Putamen (tissue), 1 donor: Measurements from ENCODE around the gene CRACR2A.

ENCODE experiments used
- DNase-seq: peaks from one replicate; pipeline ENCODE4 v3.0.0-alpha.2; 2016; ENCODE audit warnings: low spot score

CRACR2A gene

GRCh38 chr12:3598896-3599860, 153.7 kb downstream of the CRACR2A start:
- no peak for DNase-seq

- no peak for DNase-seq
Measured at GRCh38 chr12:3597526-3598210, 155.2 kb downstream of the CRACR2A start.

- DNase-seq: no peak
Measured at GRCh38 chr12:3596703-3597415, 156.1 kb downstream of the CRACR2A start.

GRCh38 chr12:3595721-3596120, 157.2 kb downstream of the CRACR2A start:
- DNase-seq: no peak

- no peak for DNase-seq
Measured at GRCh38 chr12:3594966-3595365, 157.9 kb downstream of the CRACR2A start.

- DNase-seq: no peak
Measured at GRCh38 chr12:3593906-3594483, 158.9 kb downstream of the CRACR2A start.

- DNase-seq: no peak
Measured at GRCh38 chr12:3592856-3593625, 159.9 kb downstream of the CRACR2A start.

GRCh38 chr12:3589745-3590144, 163.2 kb downstream of the CRACR2A start:
- no peak for DNase-seq

GRCh38 chr12:3587402-3588013, 165.4 kb downstream of the CRACR2A start:
- DNase-seq: no peak

GRCh38 chr12:3583656-3584334, 169.1 kb downstream of the CRACR2A start:
- DNase-seq: no peak

- DNase-seq: no peak
Measured at GRCh38 chr12:3580094-3580749, 172.7 kb downstream of the CRACR2A start.

GRCh38 chr12:3579446-3580093, 173.3 kb downstream of the CRACR2A start:
- no peak for DNase-seq

- no peak for DNase-seq
Measured at GRCh38 chr12:3578557-3578956, 174.4 kb downstream of the CRACR2A start.

- no peak for DNase-seq
Measured at GRCh38 chr12:3576891-3577290, 176.0 kb downstream of the CRACR2A start.

- DNase-seq: no peak
Measured at GRCh38 chr12:3574986-3575385, 177.9 kb downstream of the CRACR2A start.

- no peak for DNase-seq
Measured at GRCh38 chr12:3572560-3572959, 180.3 kb downstream of the CRACR2A start.

- no peak for DNase-seq
Measured at GRCh38 chr12:3571724-3572123, 181.2 kb downstream of the CRACR2A start.

GRCh38 chr12:3571323-3571722, 181.6 kb downstream of the CRACR2A start:
- no peak for DNase-seq

GRCh38 chr12:3568695-3569094, 184.2 kb downstream of the CRACR2A start:
- DNase-seq: no peak
